ENCODE results near the gene PRRC2B. TPM values are rescaled to one million over a fixed set of nuclear protein-coding genes. Genes with fewer than 3 reads are reported as not detected.
A peak's percentile ranks its signal among the peaks of the same experiment; 100 is the strongest.

PRRC2B gene
- total and polyA plus RNA-seq, 12 donors: 26.4 to 153 (median 126) TPM

GRCh38 chr9:131358556-131358955, 35.3 kb upstream of the PRRC2B start:
- intact Hi-C loops (cut with DNase I): loop anchor here in 1 of 10 donors (10.0 kb wide), 2 partner anchors 116 to 386 kb away; partner anchors contain the start of gene RAPGEF1
- H3K27me3 ChIP-seq: no peaks in the 10 kb centered on the region
- no peak overlapping the region for H3K4me3 ChIP-seq
- no peak for DNase-seq
- TF ChIP-seq, protein P1, sequence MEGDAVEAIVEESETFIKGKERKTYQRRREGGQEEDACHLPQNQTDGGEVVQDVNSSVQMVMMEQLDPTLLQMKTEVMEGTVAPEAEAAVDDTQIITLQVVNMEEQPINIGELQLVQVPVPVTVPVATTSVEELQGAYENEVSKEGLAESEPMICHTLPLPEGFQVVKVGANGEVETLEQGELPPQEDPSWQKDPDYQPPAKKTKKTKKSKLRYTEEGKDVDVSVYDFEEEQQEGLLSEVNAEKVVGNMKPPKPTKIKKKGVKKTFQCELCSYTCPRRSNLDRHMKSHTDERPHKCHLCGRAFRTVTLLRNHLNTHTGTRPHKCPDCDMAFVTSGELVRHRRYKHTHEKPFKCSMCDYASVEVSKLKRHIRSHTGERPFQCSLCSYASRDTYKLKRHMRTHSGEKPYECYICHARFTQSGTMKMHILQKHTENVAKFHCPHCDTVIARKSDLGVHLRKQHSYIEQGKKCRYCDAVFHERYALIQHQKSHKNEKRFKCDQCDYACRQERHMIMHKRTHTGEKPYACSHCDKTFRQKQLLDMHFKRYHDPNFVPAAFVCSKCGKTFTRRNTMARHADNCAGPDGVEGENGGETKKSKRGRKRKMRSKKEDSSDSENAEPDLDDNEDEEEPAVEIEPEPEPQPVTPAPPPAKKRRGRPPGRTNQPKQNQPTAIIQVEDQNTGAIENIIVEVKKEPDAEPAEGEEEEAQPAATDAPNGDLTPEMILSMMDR (IDR thresholded peaks at IDR 0.05): no peak
- H3K36me3 ChIP-seq: no peaks in the 10 kb centered on the region
- WGBS, 2 donors: 84 to 86% methylated on average over 10 of the region's 10 CpGs
- no peak overlapping the region for H3K27ac ChIP-seq
- peaks cover 0 to 30% (median 5%) of the 10 kb centered on the region in 9 donors for H3K4me1 ChIP-seq
- H3K9me3 ChIP-seq: no peaks in the 10 kb centered on the region
- ATAC-seq: no peak

DNA sequence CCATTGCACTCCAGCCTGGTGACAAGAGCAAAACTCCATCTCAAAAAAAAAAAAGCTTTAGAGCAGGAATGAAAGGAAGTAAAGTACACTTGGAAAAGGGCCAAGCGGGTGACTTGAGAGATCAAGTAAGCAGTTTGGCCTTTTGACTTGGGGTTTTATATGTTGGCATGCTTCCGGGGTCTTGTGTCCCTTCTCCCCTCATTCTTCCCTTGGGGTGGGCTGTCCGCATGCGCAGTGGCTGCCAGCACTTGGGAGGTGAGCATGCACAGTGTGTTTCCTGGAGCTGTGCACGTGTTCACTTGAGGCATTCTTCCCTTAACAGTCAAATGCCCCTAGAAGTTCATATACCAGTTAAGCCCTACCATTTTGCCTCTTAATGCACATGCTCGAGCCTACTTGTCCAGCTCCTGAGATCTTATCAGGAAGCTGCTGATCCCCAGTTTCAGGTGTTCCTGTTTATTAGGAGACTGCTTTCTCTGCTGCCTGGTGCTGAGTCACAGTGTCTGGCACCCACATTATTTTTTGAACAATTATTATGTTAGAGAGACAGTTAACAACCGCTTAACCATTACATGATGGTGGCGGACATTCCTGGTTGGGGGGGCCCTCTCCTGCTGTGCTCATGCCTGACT, 32.6 kb upstream of the PRRC2B start:
- ATAC-seq: peak in 1 of 8 donors; percentile 45
- TF ChIP-seq, protein P1 (IDR thresholded peaks at IDR 0.05): no peak
- 51 to 54% methylated on average over 8 of the region's 8 CpGs for WGBS, 2 donors
- Histone ChIP-seq H3K27ac (peak overlapping the region in 2 of 10 donors; percentile 5), H3K4me3 (no peak overlapping the region), H3K9me3 (no peaks in the 10 kb centered on the region), H3K36me3 (no peaks in the 10 kb centered on the region), H3K27me3 (no peaks in the 10 kb centered on the region), H3K4me1 (peaks cover 0 to 26% (median 5%) of the 10 kb centered on the region in 9 donors)
- no peak for DNase-seq
- intact Hi-C loops (cut with DNase I): loop anchor here in 3 of 10 donors (10.0 kb wide), 2 partner anchors 73 to 113 kb away; no protein-coding TSS in a partner anchor

- Histone ChIP-seq H3K27ac (no peak overlapping the region), H3K36me3 (no peaks in the 10 kb centered on the region), H3K9me3 (no peaks in the 10 kb centered on the region), H3K4me3 (no peak overlapping the region), H3K4me1 (peaks cover 0 to 26% (median 10%) of the 10 kb centered on the region in 9 donors), H3K27me3 (no peaks in the 10 kb centered on the region)
- ATAC-seq: no peak
- WGBS, 2 donors: 87 to 89% methylated on average over 1 of the region's 1 CpG
- intact Hi-C loops (cut with DNase I): loop anchor here in 4 of 10 donors (5.0 to 10.0 kb wide), 3 partner anchors 69 to 112 kb away; no protein-coding TSS in a partner anchor
- TF ChIP-seq, protein P1 (IDR thresholded peaks at IDR 0.05): no peak
- DNase-seq: no peak
Measured at GRCh38 chr9:131365546-131365945, 28.3 kb upstream of the PRRC2B start.

- ATAC-seq (peak; percentile 65 to 84 (median 71)), DNase-seq (no peak)
- 24 to 29% methylated on average over 6 of the region's 6 CpGs for WGBS, 2 donors
- Histone ChIP-seq H3K4me1 (peaks cover 0 to 19% (median 5%) of the 10 kb centered on the region in 9 donors), H3K9me3 (no peaks in the 10 kb centered on the region), H3K36me3 (no peaks in the 10 kb centered on the region), H3K4me3 (no peak overlapping the region), H3K27me3 (no peaks in the 10 kb centered on the region), H3K27ac (no peak overlapping the region)
- TF ChIP-seq, protein P1 (IDR thresholded peaks at IDR 0.05): peak in 8 of 9 donors; percentile 31 to 63 (median 53)
- intact Hi-C loops (cut with DNase I): loop anchor here in 4 of 10 donors (5.0 to 10.0 kb wide), 3 partner anchors 68 to 110 kb away; no protein-coding TSS in a partner anchor
Measured at GRCh38 chr9:131366761-131367401, 27.0 kb upstream of the PRRC2B start.
